HG03108 (cell line): ENCODE data around the gene ZBED1.
"Not testable (repeated sequence)": the region's sequence is repeated elsewhere in the genome, so short reads cannot be mapped to it uniquely, and the experiment has no call there.

Experiments
- ATAC-seq: cut with Tn5 transposase; IDR thresholded peaks from one replicate; pipeline ENCODE4 v1.9.1; 2021; ENCODE audit warnings: moderate library complexity; ENCODE audit not compliant: unreplicated experiment

The ZBED1 gene

GRCh38 chrX:2500803-2501558, at the start of gene ZBED1, which contains the start of gene DHRSX:
Gene ZBED1 (minus strand): TSS chrX:2500976. CDS start chrX:2490719, 10,257 bp downstream.
Gene DHRSX (minus strand): TSS chrX:2500976. CDS start chrX:2500925, 51 bp downstream.
- ATAC-seq = peak; percentile 63

DNA sequence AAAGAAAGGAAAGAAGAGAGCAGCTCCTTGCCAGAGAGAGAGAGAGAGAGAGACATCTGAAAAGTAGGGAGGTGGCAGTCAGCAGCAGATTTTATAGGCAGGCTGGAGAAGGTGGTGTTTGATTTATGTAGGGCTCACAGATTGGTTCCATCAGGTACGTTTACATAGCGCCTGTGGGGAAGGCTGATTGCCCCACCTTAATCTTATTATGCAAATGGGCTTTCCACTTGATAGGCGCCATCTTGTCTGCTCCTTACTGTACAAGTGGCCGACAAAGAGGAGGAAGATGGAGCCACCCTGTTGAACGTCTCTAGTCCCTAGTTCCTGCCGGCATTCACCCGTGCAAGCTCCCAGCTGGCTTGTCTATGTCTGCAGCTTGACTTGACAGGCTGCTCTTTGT, 49.1 kb upstream of the ZBED1 start:
- no peak for ATAC-seq

GRCh38 chrX:2548711-2549423, 48.1 kb upstream of the ZBED1 start:
- ATAC-seq = no peak

DNA sequence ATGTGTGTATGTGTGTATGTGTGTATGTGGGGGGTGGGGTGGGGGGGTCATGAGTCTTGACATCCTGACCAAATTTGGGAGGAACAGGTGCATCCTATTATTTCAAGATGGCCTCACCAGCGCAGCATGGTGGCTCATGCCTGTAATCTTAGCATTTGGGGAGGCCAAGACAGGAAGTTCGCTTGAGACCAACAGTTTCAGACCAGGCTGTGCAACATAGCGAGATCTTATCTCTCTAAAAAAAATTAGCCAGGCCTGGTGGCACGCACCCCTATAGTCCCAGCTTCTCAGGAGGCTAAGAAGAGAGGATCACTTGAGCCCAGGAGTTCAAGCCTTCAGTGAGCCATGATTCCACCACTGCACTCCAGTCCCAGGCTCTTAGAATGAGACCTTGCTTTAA, 47.0 kb upstream of the ZBED1 start:
- no peak for ATAC-seq

DNA sequence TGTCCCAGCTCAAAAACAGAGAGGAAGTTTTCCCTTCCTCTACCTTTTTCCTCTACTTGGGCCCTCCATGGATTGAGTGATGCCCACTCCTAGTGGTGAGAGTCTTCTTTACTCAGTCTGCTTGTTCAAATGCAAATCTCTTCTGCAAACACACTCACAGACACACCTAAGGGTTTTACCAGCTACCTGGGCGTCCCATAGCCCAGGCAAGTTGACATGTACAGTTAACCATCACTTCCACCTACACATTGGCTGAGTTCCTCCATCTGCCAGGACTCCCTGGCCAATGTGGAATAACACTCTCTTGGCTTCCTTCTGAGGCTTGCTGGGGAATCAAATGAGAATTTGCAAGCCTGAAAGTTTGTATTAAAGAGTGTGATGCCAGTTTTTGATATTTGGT, 45.7 kb upstream of the ZBED1 start:
- no peak for ATAC-seq

GRCh38 chrX:2545144-2545543, 44.4 kb upstream of the ZBED1 start:
- no peak for ATAC-seq

- no peak for ATAC-seq
Measured at GRCh38 chrX:2542826-2543521, 42.2 kb upstream of the ZBED1 start.

- no peak for ATAC-seq
Measured at GRCh38 chrX:2541603-2542002, 40.8 kb upstream of the ZBED1 start.

DNA sequence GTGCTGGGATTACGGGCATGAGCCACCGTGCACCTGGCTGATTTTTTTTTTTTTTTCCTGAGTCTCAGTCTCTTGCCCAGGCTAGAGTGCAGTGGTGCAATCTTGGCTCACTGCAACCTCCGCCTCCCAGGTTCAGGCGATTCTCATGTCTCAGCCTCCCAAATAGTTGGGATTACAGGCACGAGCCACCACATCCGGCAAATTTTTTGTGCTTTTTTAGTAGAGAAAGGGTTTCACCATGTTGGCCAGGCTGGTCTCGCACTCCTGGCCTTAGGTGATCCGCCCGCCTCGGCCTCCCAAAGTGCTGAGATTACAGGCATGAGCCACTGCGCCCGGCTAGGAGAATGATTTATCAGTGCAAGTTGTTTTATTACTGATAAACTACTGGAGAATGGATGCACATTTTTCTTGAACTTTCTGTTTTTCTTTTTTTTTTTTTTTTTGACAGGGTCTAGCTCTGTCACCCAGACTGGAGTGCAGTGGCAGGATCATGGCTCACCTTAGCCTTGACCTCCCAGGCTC, 39.7 kb upstream of the ZBED1 start:
- no peak for ATAC-seq

- ATAC-seq = no peak
Measured at GRCh38 chrX:2539586-2539985, 38.8 kb upstream of the ZBED1 start.

DNA sequence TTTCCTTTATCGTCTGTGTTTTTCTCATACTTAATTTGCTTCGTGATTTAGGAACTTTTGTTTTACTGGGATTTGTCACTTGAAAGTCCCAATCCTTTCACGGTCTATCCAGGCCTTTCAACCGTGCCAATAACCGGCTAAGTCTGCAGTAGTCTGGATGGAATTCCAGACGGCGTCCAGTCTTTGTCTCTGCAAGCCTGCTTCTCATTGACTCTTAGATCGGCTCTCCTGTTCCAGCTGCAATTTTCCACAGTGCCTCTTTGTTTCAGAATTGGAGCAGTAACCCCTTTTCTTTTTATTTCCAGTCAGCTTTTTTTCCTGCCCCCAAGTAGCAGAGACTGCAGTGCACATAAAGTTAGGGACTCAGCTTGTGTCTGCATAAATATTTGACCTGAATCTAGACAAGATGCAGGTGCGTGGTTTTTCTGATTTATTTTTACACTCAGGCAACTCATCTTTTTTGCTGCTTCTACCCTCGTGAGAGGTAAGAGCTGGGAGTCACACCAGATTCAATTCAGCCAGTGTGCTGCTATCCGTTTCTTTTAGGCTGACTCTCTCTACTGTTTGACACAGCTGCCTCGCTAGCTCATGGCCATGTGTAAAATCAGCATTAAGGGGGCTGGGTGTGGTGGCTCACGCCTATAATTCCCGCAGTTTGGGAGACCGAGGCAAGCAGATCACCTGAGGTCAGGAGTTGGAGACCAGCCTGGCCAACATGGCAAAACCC, 37.4 kb upstream of the ZBED1 start:
- ATAC-seq = no peak

GRCh38 chrX:2536974-2537373, 36.2 kb upstream of the ZBED1 start:
- no peak for ATAC-seq

DNA sequence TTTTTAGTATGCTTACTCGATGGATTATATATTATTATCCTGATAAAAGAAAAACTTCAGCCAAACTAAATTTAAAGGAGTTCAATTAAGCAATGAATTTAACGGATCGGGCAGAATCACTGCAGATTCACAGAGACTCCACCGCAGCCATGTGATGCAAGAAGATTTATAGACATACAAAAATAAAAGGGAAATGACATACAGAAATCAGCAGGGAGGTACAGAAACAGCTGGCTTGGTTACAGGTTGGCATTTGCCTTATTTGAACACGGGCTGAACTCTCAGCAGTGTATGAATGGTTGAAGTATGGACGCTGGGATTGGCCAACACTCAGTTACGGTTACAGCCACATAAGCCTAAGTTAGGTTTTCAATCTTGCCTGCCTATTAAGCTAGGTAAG, 35.4 kb upstream of the ZBED1 start:
- no peak for ATAC-seq

GRCh38 chrX:2534261-2535021, 33.7 kb upstream of the ZBED1 start:
- ATAC-seq = not testable (repeated sequence)

DNA sequence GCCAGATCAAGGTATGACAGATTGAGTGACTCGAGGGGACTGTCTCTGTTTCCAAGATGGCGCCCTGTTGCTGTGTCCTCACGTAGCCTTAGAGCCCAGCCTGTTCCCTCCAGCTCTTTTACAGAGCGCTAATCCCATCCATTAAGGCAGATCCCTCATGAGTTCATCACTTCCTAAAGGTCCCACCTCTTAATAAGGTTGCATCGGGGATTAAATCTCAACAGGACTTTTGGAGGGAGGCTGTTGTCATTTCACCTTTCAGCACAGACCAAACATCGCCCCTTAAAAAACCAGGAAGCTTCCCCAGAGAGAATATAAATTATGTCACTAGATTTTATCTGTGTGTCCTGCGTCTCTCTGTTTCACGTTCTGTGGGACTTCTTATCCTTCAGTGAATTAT, 32.6 kb upstream of the ZBED1 start:
- no peak for ATAC-seq

DNA sequence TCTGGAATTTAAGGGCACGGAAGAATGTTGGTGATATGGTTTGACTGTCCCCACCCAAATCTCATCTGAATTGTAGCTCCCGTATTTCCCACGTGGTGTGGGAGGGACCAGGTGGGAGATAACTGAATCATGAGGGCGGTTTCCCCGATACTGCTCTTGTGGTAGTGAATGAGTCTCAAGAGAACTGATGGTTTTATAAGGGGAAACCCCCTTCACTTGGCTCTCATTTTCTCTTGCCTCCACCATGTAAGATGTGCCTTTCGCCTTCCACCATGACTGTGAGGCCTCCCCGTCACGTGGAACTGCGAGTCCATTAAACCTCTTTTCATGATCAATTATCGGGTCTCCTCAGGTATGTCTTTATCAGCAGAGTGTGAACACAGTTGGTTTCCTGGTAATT, 25.6 kb upstream of the ZBED1 start:
- ATAC-seq = no peak

DNA sequence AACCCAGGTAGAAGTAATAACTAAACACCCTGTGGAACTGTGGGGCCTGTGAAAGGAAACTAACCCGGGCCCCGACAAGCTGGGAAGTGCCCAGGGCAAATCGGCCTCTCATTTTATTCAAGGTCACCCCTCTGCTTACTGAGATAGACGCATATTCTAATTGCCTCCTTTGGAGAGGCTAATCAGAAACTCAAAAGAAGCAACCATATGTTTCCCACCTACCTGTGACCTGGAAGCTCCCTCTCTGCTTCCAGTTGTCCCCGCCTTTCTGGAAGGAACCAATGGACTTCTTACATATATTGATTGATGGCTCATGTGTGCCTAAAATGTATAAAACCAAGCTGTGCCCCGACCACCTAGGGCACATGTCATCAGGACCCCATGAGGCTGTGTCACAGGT, 23.1 kb upstream of the ZBED1 start:
- no peak for ATAC-seq

DNA sequence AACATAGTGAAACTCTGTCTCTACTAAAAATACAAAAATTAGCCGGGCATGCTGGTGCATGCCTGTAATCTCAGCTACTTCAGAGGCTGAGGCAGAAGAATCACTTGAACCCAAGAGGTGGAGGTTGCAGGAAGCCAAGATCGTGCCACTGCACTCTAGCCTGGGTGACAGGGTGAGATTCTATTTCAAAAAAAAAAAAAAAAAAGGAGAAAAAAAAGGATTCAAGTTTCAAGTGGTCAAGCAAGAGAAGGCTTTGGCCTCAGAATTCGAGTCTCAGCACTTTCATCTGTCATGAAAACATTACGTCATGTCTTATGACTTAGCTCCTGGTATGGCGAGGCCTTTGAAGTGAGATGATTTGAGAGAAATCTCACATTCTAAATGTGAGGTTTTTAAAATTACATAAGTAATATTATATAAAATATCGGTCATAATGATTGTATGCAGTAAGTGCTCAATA, 21.2 kb upstream of the ZBED1 start:
- peak; percentile 9 for ATAC-seq

- peak; percentile 81 for ATAC-seq
Measured at GRCh38 chrX:2521092-2521926, 20.5 kb upstream of the ZBED1 start.
